ENCODE measurements around the gene SND1.

The SND1 gene

DNA sequence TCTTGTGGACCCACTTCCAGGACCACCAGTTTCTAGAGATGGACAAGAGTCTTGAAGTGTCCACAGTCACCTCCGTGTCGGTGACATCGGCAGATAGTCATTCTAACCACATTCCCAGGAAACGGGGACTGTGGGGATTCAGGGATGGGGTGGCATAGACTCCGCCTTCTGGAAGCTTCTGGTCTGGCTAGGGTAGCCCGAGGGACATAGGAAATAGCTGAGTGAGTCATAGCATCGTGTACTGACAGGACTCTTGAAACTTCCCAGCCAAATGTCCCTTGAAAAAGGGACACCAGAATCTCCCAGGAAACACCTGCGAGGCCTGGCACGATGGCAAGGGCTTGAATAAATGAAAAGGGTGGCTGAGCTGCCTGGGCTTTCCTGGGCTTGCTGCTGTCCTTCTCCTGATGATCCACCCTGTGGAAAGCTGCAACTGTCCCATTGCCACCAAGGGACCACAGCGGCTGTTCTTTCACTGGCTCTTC is 463.4 kb downstream of the SND1 start (continued):
- no peak for TF ChIP-seq ZNF426 (tag by site-specific recombination; IDR thresholded peaks at IDR 0.05)

DNA sequence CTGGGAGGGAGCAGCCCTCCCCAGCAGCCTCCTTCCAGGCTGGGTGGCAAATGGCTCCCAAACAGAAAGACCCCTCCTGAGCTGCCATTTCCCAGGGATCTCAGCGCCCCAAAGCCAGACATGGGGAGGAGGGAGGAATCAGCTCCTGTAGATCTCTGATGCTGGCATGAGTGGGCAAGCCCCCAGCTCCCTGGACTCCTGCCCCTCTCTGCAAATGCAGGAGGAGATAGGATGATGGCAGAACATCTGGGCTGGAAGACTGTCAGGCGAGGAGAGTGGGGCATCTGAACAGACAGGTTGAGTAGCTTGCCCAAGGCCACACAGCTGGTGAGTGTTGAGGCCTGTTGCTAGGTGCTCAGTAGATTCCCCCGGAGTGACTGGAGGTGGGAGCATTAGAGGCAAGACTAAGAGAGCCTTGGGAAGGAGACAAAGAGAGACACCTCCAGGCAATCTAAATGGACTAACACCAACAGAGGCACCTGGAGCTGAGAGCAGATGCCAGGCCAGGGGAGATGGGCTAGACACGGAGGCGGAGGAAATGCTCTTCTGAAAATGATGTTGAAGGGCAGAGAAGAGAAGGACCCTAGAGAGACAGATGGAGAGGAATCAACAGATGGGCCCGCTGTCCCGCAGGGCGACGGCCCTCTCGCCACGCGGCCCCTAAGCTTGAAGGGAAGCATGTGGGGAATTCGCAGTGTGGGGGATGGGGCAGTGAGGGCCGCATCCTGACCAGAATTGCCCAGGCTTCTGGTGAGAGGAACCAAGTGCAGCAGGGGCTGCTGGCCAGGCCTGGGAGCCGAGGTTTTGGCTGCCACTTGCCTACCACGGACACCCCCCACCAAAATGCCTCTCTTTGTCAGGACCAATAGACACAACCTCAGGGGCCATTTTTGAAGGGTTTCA is 464.1 kb downstream of the SND1 start:
- Histone ChIP-seq H3K4me1 (ENCODE audit: control insufficient read depth, insufficient read depth, low read length) (no peaks in the 10 kb centered on the region), H3K36me3 (ENCODE audit: control insufficient read depth in 2 of 2, insufficient read depth in 1 of 2, low read length in 2 of 2) (no peaks in the 10 kb centered on the region), H3K9me3 (ENCODE audit: control insufficient read depth, insufficient read depth, low read depth, low read length) (no peaks in the 10 kb centered on the region), H3K27ac (ENCODE audit: extremely low read depth, low read depth, low read length) (no peak overlapping the region), H3K4me3 (ENCODE audit: low read depth, low read length) (no peak overlapping the region)
- ChIA-PET CTCF (interaction anchor here (2.4 kb wide), 1 partner anchor 93 kb away, joined by 8 read pairs; no protein-coding TSS in a partner anchor), POLR2A (no interaction called here)
- TF ChIP-seq ZNF558 (tag by site-specific recombination; IDR thresholded peaks at IDR 0.05): no peak
- TF ChIP-seq SP3 (tag by site-specific recombination; IDR thresholded peaks at IDR 0.05): no peak
- no peak for TF ChIP-seq ZNF302 (tag by site-specific recombination; IDR thresholded peaks at IDR 0.05; ENCODE audit: low read depth)
- TF ChIP-seq, protein P1, sequence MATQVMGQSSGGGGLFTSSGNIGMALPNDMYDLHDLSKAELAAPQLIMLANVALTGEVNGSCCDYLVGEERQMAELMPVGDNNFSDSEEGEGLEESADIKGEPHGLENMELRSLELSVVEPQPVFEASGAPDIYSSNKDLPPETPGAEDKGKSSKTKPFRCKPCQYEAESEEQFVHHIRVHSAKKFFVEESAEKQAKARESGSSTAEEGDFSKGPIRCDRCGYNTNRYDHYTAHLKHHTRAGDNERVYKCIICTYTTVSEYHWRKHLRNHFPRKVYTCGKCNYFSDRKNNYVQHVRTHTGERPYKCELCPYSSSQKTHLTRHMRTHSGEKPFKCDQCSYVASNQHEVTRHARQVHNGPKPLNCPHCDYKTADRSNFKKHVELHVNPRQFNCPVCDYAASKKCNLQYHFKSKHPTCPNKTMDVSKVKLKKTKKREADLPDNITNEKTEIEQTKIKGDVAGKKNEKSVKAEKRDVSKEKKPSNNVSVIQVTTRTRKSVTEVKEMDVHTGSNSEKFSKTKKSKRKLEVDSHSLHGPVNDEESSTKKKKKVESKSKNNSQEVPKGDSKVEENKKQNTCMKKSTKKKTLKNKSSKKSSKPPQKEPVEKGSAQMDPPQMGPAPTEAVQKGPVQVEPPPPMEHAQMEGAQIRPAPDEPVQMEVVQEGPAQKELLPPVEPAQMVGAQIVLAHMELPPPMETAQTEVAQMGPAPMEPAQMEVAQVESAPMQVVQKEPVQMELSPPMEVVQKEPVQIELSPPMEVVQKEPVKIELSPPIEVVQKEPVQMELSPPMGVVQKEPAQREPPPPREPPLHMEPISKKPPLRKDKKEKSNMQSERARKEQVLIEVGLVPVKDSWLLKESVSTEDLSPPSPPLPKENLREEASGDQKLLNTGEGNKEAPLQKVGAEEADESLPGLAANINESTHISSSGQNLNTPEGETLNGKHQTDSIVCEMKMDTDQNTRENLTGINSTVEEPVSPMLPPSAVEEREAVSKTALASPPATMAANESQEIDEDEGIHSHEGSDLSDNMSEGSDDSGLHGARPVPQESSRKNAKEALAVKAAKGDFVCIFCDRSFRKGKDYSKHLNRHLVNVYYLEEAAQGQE (tag by site-specific recombination; IDR thresholded peaks at IDR 0.05): no peak
- TF ChIP-seq, protein P2, sequence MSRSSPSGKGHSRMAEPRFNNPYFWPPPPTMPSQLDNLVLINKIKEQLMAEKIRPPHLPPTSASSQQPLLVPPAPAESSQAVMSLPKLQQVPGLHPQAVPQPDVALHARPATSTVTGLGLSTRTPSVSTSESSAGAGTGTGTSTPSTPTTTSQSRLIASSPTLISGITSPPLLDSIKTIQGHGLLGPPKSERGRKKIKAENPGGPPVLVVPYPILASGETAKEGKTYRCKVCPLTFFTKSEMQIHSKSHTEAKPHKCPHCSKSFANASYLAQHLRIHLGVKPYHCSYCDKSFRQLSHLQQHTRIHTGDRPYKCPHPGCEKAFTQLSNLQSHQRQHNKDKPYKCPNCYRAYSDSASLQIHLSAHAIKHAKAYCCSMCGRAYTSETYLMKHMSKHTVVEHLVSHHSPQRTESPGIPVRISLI (tag by site-specific recombination; IDR thresholded peaks at IDR 0.05): no peak
- TF ChIP-seq ZNF549 (tag by site-specific recombination; IDR thresholded peaks at IDR 0.05): no peak
- no peak for TF ChIP-seq ZEB2 (tag by site-specific recombination; IDR thresholded peaks at IDR 0.05)
- TF ChIP-seq, protein P3, sequence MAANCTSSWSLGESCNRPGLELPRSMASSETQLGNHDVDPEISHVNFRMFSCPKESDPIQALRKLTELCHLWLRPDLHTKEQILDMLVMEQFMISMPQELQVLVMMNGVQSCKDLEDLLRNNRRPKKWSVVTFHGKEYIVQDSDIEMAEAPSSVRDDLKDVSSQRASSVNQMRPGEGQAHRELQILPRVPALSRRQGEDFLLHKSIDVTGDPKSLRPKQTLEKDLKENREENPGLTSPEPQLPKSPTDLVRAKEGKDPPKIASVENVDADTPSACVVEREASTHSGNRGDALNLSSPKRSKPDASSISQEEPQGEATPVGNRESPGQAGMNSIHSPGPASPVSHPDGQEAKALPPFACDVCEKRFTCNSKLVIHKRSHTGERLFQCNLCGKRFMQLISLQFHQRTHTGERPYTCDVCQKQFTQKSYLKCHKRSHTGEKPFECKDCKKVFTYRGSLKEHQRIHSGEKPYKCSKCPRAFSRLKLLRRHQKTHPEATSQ (tag by site-specific recombination; IDR thresholded peaks at IDR 0.05): no peak
- TF ChIP-seq, protein P4, sequence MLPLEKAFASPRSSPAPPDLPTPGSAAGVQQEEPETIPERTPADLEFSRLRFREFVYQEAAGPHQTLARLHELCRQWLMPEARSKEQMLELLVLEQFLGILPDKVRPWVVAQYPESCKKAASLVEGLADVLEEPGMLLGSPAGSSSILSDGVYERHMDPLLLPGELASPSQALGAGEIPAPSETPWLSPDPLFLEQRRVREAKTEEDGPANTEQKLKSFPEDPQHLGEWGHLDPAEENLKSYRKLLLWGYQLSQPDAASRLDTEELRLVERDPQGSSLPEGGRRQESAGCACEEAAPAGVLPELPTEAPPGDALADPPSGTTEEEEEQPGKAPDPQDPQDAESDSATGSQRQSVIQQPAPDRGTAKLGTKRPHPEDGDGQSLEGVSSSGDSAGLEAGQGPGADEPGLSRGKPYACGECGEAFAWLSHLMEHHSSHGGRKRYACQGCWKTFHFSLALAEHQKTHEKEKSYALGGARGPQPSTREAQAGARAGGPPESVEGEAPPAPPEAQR (tag by site-specific recombination; IDR thresholded peaks at IDR 0.05): no peak
- no peak for TF ChIP-seq ZNF776 (tag by site-specific recombination; IDR thresholded peaks at IDR 0.05; ENCODE audit: borderline replicate concordance)
- no peak for TF ChIP-seq ZNF433 (tag by site-specific recombination; IDR thresholded peaks at IDR 0.05; ENCODE audit: low read depth)
- no peak for TF ChIP-seq ZBTB21 (tag by site-specific recombination; IDR thresholded peaks at IDR 0.05)
- no peak for TF ChIP-seq ZNF366 (tag by site-specific recombination; conservative IDR thresholded peaks at IDR 0.05)

DNA sequence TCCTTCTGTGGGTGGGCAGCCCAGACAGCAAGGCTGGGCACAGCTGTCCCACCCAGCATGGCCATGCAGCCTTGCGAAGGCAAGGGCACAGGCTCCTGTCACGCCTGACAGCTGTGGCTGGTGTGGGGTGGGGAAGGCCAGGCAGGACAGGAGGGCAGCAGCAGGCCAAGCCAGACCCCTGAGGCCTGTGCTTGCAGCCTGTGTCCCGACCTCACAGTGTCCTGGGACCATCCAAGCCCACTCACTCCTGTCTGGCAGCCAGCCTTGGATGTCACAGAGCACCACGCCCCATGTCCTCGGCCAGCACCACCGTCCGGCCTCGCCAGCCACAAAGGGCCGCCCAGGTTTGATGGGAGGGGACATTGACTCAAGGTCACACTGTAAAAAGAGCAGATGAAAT is 464.7 kb downstream of the SND1 start:
- Histone ChIP-seq H3K4me3 (ENCODE audit: low read depth, low read length) (no peak overlapping the region), H3K27ac (ENCODE audit: extremely low read depth, low read depth, low read length) (no peak overlapping the region), H3K4me1 (ENCODE audit: control insufficient read depth, insufficient read depth, low read length) (no peaks in the 10 kb centered on the region), H3K9me3 (ENCODE audit: control insufficient read depth, insufficient read depth, low read depth, low read length) (no peaks in the 10 kb centered on the region), H3K36me3 (ENCODE audit: control insufficient read depth in 2 of 2, insufficient read depth in 1 of 2, low read length in 2 of 2) (no peaks in the 10 kb centered on the region)
- ChIA-PET POLR2A (no interaction called here), CTCF (interaction anchor here (2.4 kb wide), 1 partner anchor 92 kb away, joined by 8 read pairs; no protein-coding TSS in a partner anchor)
- TF ChIP-seq, protein P5, sequence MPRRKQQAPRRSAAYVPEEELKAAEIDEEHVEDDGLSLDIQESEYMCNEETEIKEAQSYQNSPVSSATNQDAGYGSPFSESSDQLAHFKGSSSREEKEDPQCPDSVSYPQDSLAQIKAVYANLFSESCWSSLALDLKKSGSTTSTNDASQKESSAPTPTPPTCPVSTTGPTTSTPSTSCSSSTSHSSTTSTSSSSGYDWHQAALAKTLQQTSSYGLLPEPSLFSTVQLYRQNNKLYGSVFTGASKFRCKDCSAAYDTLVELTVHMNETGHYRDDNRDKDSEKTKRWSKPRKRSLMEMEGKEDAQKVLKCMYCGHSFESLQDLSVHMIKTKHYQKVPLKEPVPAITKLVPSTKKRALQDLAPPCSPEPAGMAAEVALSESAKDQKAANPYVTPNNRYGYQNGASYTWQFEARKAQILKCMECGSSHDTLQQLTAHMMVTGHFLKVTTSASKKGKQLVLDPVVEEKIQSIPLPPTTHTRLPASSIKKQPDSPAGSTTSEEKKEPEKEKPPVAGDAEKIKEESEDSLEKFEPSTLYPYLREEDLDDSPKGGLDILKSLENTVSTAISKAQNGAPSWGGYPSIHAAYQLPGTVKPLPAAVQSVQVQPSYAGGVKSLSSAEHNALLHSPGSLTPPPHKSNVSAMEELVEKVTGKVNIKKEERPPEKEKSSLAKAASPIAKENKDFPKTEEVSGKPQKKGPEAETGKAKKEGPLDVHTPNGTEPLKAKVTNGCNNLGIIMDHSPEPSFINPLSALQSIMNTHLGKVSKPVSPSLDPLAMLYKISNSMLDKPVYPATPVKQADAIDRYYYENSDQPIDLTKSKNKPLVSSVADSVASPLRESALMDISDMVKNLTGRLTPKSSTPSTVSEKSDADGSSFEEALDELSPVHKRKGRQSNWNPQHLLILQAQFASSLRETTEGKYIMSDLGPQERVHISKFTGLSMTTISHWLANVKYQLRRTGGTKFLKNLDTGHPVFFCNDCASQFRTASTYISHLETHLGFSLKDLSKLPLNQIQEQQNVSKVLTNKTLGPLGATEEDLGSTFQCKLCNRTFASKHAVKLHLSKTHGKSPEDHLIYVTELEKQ (tag by site-specific recombination; IDR thresholded peaks at IDR 0.05; ENCODE audit: borderline replicate concordance): no peak
- TF ChIP-seq, protein P6, sequence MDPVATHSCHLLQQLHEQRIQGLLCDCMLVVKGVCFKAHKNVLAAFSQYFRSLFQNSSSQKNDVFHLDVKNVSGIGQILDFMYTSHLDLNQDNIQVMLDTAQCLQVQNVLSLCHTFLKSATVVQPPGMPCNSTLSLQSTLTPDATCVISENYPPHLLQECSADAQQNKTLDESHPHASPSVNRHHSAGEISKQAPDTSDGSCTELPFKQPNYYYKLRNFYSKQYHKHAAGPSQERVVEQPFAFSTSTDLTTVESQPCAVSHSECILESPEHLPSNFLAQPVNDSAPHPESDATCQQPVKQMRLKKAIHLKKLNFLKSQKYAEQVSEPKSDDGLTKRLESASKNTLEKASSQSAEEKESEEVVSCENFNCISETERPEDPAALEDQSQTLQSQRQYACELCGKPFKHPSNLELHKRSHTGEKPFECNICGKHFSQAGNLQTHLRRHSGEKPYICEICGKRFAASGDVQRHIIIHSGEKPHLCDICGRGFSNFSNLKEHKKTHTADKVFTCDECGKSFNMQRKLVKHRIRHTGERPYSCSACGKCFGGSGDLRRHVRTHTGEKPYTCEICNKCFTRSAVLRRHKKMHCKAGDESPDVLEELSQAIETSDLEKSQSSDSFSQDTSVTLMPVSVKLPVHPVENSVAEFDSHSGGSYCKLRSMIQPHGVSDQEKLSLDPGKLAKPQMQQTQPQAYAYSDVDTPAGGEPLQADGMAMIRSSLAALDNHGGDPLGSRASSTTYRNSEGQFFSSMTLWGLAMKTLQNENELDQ (tag by site-specific recombination; IDR thresholded peaks at IDR 0.05; ENCODE audit: low read depth): no peak
- TF ChIP-seq SETDB1 (IDR thresholded peaks at IDR 0.05; ENCODE audit: insufficient read length, low read length) (no peak), ZNF600 (tag by site-specific recombination; IDR thresholded peaks at IDR 0.05) (no peak)
